OCI-LY1 (cell line): ENCODE data around the gene FAM53B.

Experiments
- EZH2 ChIP-seq: fragments of 200-600 bp; sonication (generic), shearing (Covaris generic); IDR thresholded peaks from 2 replicates; pipeline ENCODE4 v1.8.0; 2017; ENCODE audit warnings: borderline replicate concordance, mixed run types, mild to moderate bottlenecking, antibody characterized with exemption, low read length, moderate library complexity, mixed read lengths
- TF ChIP-seq, protein P1 (sequence below): fragments of 200-600 bp; sonication (generic), shearing (Covaris generic); IDR thresholded peaks from 2 replicates; pipeline ENCODE4 v1.5.1; 2017; ENCODE audit warnings: mild to moderate bottlenecking, antibody characterized with exemption, low read length, moderate library complexity, mixed read lengths

DNA sequence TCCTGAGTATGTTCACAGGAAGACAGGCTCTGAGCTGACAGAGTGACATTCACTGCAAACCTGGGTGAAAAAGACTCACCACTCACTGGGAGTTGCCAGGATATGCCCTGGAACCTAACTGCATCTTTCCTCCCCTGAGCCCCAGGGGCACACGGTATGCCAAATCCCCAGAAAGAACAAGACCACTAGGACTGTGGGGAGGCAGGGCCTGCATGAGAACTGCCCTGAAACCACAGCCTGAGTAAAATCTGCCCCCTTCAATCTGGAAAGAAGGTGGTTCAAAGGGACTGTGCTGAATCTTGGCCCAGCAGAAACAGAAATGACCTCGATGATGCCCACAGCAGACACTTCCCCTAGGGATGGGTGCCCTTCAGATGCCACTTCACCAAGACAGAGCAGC lies 6.5 kb downstream of the FAM53B start:
- TF ChIP-seq, protein P1, sequence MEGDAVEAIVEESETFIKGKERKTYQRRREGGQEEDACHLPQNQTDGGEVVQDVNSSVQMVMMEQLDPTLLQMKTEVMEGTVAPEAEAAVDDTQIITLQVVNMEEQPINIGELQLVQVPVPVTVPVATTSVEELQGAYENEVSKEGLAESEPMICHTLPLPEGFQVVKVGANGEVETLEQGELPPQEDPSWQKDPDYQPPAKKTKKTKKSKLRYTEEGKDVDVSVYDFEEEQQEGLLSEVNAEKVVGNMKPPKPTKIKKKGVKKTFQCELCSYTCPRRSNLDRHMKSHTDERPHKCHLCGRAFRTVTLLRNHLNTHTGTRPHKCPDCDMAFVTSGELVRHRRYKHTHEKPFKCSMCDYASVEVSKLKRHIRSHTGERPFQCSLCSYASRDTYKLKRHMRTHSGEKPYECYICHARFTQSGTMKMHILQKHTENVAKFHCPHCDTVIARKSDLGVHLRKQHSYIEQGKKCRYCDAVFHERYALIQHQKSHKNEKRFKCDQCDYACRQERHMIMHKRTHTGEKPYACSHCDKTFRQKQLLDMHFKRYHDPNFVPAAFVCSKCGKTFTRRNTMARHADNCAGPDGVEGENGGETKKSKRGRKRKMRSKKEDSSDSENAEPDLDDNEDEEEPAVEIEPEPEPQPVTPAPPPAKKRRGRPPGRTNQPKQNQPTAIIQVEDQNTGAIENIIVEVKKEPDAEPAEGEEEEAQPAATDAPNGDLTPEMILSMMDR = no peak
- TF ChIP-seq EZH2 = no peak
